WERI-Rb-1 (cell line): Measurements from ENCODE around the gene NUP62.

Experiments
- DNase-seq: peaks from one replicate; pipeline ENCODE4 v3.0.0-alpha.2; 2020
- H3K27ac ChIP-seq: fragments of 250-450 bp; sonication (Bioruptor Pico); 2 replicates; pipeline ENCODE4 v1.5.1; 2020; ENCODE audit warnings: mild to moderate bottlenecking, moderate library complexity
- H3K27me3 ChIP-seq: fragments of 250-450 bp; sonication (Bioruptor Pico); 2 replicates; pipeline ENCODE4 v1.5.1; 2021; ENCODE audit warnings: mild to moderate bottlenecking, low read depth, moderate library complexity; ENCODE audit not compliant: insufficient read depth, severe bottlenecking
- H3K36me3 ChIP-seq: fragments of 250-450 bp; sonication (Bioruptor Pico); 2 replicates; pipeline ENCODE4 v1.5.1; 2020; ENCODE audit warnings: mild to moderate bottlenecking, moderate library complexity
- H3K4me3 ChIP-seq: 2 replicates; pipeline ENCODE4 v1.5.1; 2011; ENCODE audit warnings: low read depth, mild to moderate bottlenecking, control low read depth, low read length
- H3K9me3 ChIP-seq: fragments of 250-450 bp; sonication (Bioruptor Pico); 2 replicates; pipeline ENCODE4 v1.5.1; 2021; ENCODE audit warnings: mild to moderate bottlenecking, moderate library complexity; ENCODE audit not compliant: severe bottlenecking
- CTCF ChIP-seq: IDR thresholded peaks from 2 replicates; pipeline ENCODE4 v1.5.1; 2011; ENCODE audit warnings: low read depth, mild to moderate bottlenecking, control low read depth, inconsistent platforms, low read length

NUP62 gene

GRCh38 chr19:49910179-49910578 lies 19.1 kb downstream of the NUP62 start:
- Histone ChIP-seq H3K36me3 (peaks cover 83% of the 10 kb centered on the region), H3K27me3 (no peaks in the 10 kb centered on the region), H3K4me3 (no peak overlapping the region), H3K9me3 (no peaks in the 10 kb centered on the region), H3K27ac (no peak overlapping the region)
- DNase-seq, result no peak
- TF ChIP-seq CTCF, result no peak

- no peak for DNase-seq
- H3K36me3 ChIP-seq, result peaks cover 70% of the 10 kb centered on the region
Observed at GRCh38 chr19:49908480-49909420, 20.6 kb downstream of the NUP62 start.

GRCh38 chr19:49907745-49908446 lies 21.4 kb downstream of the NUP62 start:
- TF ChIP-seq CTCF, result no peak
- Histone ChIP-seq H3K27ac (no peak overlapping the region), H3K36me3 (peaks cover 62% of the 10 kb centered on the region), H3K4me3 (no peak overlapping the region), H3K9me3 (no peaks in the 10 kb centered on the region), H3K27me3 (no peaks in the 10 kb centered on the region)
- no peak for DNase-seq

More at GRCh38 chr19:49908480-49909420, 20.6 kb downstream of the NUP62 start:
- Histone ChIP-seq H3K27me3 (no peaks in the 10 kb centered on the region), H3K4me3 (no peak overlapping the region), H3K27ac (no peak overlapping the region), H3K9me3 (no peaks in the 10 kb centered on the region)
- no peak for TF ChIP-seq CTCF

- Histone ChIP-seq H3K27ac (no peak overlapping the region), H3K27me3 (no peaks in the 10 kb centered on the region), H3K4me3 (no peak overlapping the region), H3K36me3 (peaks cover 55% of the 10 kb centered on the region), H3K9me3 (no peaks in the 10 kb centered on the region)
- DNase-seq, result no peak
- TF ChIP-seq CTCF, result no peak
Observed at GRCh38 chr19:49906879-49907564, 22.3 kb downstream of the NUP62 start.

GRCh38 chr19:49904136-49904535 lies 25.2 kb downstream of the NUP62 start:
- no peak for TF ChIP-seq CTCF
- no peak for DNase-seq
- Histone ChIP-seq H3K27ac (no peak overlapping the region), H3K36me3 (peaks cover 30% of the 10 kb centered on the region), H3K27me3 (no peaks in the 10 kb centered on the region), H3K9me3 (no peaks in the 10 kb centered on the region), H3K4me3 (no peak overlapping the region)
